Pulmonary artery endothelial cell (primary cell): ENCODE results near the gene SH3D19. TPM values are rescaled to one million over a fixed set of nuclear protein-coding genes. Genes with fewer than 3 reads are reported as not detected.
"Not testable (repeated sequence)": the region's sequence is repeated elsewhere in the genome, so short reads cannot be mapped to it uniquely, and the experiment has no call there.

ENCODE experiments used
- DNase-seq: peaks from one replicate; pipeline ENCODE4 v3.0.0-alpha.2; 2011; ENCODE audit warnings: low read depth, low spot score
- total RNA-seq: library from RNA; depleted of rRNA; stranded (reverse); fragments of >200 nt; gene quantifications from 2 replicates; pipeline ENCODE4 v1.2.3, GENCODE V29; 2014

Gene SH3D19
- total RNA-seq, 1 donor from 2014 or later = 43.0 TPM

DNA sequence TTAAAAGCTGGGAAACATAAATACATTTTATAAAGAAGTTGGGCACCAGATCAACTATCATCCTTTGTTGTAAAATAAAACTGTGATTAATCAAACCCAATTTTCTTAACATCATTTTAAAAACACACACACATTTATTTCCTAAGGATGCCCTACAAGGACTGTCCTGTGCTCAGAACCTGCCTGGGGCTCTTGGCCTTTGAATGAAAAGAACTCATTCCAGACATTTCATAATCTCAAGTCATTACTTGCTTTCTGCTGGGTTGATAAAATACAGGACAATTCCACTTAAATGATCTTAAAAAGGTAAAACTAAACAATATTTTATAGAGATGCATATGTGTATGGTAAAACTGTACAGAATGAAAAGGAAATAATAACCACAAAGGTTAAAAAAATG lies 2.8 kb downstream of the SH3D19 start:
- DNase-seq = no peak

DNA sequence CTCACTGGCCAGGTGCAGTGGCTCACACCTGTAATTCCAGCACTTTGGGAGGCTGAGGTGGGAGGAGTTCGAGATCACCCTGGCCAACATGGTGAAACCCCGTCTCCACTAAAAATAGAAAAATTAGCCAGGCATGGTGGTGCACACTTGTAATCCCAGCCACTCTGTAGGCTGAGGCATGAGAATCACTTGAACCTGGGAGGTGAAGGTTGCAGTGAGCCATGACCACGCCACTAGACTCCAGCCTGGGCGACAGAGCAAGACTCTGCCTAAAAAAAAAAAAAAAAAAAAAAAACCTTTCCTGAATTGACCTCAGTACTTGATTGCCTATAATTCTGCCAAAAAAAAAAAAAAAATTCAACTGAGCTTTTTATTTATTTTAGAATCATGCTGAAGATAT lies 3.2 kb downstream of the SH3D19 start:
- DNase-seq = not testable (repeated sequence)

DNA sequence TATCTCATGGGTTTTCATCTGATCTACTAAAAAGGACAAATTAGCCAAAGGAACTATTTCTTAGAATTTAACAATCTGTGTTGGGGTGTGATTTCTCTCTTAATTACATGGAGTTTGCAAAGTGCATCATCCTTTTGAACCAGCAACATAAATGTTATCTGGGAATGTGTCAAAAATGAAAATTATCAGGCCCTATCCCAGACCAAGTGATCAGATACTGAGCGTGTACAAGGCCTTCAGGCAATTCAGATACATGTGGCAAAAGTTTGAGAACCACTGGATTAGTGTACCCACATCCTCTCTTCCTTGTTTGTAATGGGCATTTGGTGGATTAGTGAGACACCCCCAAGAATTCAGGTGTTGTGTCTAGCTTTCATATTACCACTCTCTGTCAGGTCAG lies 3.8 kb downstream of the SH3D19 start:
- DNase-seq = no peak

DNA sequence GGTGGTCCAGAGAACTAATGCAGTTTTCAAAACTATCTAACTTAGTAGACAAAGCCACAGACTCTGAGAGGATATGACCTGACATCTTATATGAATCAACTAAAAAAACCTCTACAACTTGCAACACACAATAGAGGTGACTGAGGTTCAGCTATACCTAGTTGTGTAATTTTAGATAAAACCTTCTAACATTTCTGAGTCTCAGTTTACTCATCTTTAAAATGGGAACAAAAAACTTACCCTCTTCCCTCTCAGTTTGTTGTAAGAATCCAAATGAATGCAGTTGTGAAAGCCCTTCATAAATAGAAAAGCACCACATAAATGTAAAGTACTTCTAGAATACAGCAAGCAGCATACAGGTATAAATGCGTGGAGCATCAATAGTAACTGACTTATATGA lies 5.9 kb downstream of the SH3D19 start:
- DNase-seq = no peak

DNA sequence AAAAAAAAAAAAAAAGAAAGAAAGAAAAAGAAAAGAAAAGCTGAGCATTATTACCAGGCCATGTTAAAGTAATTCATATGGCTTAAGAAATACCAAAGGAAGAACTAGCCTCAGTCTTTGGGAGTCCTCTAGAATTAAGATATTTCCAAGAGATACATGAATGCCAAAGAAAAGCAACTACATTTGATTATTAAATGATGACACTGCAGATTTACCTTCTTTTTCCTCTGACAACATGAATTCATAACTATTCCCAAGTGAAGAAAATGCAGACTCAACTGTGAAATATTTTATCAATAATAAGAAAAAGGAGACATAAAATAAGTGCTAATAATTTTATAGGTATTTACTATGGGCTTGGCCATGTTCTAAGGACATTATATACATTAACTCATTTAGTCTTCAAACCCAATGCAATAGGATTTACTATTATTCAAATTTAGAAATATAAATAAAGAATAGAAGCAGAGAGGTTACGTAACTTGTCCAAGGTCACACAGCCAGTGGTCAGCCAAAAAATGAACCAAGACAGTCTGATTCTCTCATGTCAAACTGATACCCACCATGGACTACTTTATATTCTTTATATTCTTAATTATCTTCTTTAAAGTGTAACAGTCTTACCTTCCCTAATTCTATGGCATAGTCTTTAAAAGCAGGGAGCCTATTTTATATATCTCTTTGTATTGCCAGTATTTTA lies 6.9 kb downstream of the SH3D19 start:
- no peak for DNase-seq

DNA sequence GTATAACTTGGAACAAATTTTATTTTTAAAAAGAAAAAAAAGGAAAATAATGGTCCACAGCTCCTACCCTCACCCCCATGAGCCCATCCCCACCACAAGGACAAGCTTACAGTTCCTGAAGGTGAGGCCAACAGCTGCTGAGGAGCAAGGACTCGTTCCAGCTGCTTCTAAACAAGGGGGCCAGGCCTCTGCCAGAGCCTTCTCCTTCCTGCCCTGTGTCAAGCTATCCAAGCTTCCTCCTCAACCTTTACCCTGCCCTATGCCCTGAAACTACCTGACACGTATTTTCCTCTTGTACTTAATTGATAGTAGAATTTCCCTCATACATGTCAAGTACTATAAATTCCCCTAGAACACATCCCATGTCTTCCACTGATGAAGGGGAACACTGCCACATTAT lies 8.8 kb downstream of the SH3D19 start:
- no peak for DNase-seq

DNA sequence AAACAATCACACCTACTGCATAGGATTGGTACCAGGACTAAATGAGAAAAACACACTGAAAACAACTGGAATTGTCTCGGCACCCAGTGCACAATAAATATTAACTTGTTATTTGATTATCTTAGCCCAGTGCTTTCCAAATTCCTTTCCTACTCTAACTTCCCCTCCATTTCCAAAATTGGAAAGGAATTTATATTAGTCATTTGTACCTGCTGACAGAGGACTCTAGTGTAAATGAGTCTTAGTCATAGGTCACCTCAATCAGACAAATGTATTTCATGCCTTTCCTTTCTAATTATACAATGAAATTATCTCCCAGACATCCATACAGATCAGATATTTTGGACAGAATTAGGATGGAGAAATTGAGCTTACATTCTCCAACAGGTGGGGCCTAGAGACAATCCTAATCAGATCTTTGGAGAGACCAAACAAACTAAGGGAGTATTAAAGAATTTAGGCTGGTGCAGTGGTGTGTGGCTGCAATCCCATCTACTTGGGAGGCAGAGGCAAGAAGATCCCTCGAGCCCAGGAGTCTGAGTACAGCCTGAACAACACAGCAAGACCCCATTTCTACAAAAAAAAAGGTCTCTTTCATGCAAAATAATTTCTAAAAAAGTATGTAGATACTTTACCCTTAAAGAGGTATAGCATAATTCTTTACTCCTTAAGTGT lies 10.1 kb downstream of the SH3D19 start:
- DNase-seq = peak; percentile 29

DNA sequence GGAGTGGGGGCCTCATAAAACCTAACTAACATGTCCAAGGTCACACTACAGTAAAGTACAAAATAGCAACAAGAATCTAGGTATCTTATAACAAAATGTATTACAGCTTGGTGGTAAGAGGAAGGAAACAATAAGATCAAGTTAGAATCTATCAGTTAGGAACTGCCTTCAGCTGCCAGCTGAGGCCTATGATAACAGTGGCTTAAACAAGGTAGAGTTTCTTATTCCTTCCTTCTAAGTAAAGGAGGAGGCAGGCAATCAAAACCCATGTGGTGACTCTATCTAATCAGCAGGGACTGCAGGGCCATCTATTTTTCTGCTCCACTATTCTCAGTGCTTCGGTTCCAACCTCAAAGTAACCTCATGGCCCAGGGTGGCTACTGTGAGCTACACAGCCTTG lies 10.9 kb downstream of the SH3D19 start:
- no peak for DNase-seq

DNA sequence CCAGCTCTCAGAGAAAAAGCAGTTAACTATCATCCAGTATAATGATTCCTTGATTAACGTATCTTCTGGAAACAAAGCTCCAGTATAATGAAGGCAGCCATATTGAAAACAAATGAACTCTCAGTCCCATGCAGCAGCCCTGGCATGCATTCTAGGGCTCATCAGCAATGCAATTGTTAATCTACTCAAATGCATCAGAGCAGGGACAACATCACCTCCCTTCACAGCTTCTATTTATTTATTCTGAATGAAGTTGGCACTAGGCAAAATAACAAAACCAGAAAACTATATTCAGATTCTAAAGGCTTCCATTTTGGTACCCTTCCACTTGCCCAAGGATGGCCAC lies 11.4 kb downstream of the SH3D19 start:
- DNase-seq = no peak

DNA sequence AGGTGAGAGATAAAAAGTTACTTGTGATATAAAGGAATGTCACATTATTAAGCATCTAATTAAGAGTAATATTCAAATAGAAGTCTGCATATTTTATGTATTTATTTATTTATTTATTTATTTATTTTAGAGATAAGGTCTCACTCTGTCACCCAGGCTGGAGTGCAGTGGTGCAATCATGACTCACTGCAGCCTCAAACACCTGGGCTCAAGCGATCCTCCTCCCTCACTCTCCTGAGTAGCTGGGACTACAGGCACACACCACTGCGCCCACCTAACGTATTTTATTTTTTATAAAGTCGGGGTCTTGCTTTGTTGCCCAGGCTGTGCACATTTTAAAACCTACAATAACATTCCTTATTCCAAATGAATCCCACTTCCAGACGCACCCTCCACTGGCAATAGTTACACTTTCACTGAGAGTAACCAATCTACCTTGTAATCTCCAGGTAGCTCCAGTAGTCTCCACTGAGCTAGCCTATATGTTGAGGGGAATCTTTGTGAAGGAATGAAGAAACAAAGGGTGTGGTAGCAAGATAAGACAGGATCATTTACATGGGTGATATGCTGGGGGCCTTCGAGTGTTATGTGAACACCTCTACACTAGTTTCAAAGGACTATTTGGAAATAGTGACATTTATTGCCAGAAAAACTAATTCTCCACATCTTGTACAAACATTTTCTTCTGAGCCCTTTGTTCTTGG lies 11.9 kb downstream of the SH3D19 start:
- no peak for DNase-seq

DNA sequence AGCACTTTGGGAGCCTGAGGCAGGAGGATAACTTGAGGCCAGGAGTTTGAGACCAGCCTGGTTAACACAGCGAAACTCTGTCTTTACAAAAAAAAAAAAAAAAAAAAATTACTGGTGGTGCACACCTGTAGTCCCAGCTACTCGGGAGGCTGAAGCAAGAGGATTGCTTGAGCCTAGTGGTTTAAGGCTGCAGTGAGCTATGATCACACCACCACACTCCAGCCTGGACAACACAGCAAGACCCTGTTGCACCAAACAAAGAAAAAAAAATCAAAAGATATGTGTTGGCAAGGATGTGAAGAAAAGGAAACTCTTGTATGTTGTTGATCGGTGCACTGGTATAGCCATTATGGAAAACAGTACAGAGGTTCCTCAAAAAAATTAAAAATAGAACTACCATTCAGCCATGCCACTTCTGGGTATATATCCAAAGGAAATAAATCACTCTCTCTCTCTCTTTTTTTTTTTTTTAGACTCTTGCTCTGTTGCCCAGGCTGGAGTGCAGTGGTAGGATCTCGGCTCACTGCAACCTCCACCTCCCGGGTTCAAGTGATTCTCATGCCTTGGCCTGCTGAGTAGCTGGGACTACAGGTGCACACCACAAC lies 15.2 kb downstream of the SH3D19 start:
- no peak for DNase-seq

DNA sequence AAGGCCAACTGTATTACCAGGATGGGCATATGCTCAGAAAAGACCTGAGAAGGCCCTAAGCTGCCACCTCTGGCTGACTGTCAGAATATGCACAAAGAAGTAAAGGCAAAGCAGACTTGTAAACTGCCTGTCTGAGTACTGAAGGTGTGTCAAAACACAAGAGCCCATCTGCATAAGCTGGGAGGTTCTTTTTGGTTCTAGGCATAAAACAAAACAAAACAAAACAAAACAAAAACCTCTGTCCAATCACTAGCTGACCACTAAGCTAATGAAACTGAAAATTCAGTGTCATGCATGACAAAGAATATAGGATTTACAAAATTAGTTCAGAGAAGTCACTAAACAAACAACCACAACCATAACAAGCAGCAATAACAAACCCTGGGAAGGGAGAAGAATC lies 20.6 kb downstream of the SH3D19 start:
- DNase-seq = no peak

DNA sequence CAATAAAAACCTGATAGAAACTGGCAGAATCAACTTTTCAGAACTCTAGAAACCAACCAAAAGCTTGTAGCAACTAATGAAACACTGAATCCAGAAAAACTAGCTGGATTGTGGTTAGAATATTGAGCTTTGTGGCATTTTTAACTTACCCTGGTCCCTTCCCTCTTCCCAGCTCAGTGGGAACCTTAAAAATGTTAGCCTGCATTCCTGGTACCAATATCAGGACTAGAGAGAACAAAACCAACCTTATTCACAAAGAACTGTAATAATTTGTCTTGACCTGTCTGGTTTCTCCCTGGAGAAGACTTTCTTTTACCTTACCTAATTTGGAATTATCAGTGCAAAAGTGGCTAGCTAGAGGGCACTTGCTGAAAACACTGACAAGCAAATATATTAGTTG lies 21.2 kb downstream of the SH3D19 start:
- DNase-seq = no peak

DNA sequence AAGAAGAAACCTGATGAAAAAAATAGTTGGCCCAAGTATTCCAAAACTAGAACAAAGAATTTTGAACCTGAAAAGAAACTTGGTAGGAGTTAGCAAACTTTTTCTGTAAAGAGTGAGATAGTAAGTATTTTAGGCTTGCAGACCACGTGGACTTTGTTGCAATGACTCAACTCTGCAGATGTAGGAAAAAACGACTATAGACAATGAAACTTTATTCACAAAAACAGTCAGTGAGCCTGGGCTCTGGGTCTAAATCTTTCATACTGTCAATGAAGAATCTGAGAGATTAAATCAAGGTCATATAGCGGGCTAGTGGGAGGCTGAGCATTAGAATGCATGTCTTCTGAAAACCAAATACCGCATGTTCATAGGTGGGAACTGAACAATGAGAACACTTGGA lies 23.0 kb downstream of the SH3D19 start:
- DNase-seq = no peak

DNA sequence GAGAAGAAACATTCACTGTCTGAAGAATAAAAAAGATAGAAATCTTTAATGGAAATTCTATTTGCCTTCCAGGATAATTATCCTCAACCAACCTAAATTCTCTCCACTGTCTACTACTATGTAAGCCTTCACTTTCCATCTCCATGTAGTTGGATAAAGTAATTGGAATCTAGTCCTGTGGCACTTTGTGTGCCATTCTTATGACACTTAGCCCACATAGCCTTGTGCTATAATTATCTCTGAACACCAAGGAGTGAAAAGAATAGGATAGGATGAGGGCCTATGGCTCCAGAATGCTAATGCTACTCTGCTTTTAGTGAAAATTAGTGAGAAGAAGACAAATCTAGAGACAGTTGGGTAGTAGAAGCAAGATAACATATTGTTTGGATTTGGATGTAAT lies 28.2 kb downstream of the SH3D19 start:
- DNase-seq = no peak

DNA sequence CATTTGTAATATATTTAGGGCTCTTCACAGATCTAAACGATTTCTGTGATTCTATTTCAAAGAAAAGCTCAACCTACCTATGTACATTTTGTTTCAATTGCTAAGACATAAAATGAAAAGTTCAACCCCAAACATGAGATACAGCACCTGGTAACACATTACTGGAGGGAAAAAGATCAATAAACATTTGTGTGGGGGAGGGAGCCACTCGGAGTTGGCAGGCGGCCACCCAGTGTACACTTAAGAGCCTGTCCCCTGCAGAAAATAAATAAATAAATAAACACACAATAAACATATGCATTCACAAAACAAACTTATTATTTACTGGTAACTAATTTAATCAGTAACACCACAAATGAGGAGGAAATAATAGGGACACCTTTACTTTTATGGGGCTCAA lies 29.2 kb downstream of the SH3D19 start:
- DNase-seq = no peak

DNA sequence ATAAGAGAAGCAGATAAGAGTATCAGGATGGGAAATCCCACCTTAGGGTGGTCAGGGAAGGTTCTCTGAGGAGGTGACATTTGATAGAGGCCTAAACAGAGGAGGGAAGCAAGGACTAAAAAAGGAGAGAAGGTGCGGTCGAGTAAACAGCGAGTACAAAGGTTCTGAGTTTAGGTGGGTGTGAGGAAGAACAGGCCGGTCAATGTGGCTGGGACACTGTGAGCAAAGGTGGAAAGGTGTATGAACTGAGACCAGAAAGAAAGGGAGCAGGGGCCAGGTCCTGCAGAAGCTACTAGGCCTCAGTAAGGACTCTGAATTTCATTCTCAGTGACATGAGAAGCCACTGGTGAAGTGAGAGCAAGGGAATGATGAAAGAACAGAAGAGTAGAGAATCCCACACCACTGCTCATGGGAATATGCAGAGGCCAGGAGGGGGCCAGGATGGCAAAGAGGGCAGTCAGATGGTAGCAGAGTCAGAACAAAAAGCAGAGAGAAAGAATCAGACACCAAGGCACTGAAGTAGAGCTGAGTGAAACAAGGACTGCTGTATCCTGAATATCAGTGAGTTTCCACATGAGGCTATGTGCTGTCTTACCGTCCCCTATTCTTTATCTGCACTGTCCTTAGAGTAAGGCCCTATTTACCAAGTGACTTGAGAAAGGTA lies 30.4 kb downstream of the SH3D19 start:
- no peak for DNase-seq

DNA sequence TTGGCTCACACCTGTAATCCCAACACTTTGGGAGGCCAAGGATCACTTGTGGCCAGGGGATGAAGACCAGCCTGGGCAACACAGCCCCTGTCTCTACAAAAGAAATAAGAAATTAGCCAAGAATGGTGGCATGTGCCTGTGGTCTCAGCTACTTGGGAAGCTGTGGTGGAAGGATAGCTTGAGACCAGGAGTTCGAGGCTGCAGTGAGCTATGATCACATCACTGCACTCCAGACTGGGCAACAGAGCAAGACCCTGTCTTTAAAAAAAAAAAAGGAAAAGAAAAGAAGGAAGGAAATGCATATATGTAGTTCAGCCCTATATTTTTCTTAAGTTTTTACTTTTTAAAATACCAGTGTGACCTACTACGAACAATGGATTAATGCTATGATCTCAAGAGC lies 33.4 kb downstream of the SH3D19 start:
- DNase-seq = no peak

DNA sequence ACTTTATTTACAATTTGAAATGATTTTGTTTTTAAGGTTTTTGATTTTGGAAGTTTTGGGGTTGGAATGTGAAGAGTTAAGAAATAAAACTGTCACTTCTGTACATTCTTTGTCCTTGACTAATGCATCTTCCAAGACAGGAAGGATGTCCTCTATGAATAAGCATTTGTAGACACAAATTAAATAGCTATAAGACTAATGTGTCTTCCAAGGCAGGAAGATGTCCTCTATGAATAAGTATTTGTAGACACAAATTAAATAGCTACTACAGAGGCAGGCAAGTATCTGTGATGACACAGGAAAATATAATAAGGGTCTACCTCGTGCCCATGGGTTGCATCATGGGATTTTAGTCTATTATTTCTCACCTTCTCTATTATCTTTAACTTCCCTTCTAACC lies 33.9 kb downstream of the SH3D19 start:
- DNase-seq = no peak

DNA sequence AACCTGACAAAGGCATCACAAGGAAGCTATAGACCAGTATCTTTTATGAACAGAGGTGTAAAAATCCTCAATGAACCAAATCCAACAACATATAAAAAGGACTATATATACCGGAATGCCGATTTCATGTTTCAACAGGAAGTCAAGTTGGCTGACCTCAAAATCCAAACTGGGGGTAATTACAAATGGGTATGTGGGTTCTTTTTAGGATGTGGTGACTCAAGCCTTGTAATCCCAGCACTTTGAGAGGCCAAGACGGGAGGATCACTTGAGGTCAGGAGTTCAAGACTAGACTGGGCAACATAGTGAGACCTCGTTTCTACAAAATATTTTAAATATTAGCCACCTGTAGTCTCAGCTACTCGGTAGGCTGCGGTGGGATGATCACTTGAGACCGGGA lies 38.0 kb downstream of the SH3D19 start:
- DNase-seq = no peak

DNA sequence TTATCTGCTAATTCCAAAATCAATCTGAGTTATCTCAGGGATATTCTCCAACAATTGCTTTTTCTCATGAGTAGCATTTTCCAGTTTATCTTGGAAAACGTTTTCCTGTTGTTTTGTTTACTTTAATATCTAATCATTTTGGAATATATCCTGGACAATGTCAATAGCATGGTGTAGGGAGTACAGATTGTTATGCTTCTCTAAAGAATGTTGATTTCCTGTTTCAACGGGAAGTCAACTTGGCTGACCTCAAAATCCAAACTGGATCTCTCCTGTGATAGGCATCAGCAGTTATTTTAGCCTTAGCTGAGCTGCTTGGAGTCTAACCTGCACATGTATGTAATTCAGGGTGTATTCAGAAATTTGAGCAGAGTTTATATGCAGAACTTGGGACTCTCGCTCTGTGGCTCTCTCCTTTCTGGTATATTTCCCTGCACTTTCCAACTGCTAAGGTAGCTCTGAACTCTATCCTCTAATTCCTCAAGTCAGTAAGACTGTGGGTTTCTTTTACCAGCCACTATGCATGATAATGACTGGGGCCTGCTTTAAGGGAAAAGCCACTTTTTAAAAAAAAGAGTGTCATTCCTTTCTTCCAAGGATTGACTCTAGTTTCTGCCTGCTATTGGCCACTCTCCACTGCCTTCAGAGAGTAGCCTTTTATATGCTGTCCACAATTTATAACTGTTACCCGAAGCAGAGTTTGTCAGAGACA lies 40.7 kb downstream of the SH3D19 start:
- peak; percentile 45 for DNase-seq
